ENCODE measurements around the gene MMP15.

DNA sequence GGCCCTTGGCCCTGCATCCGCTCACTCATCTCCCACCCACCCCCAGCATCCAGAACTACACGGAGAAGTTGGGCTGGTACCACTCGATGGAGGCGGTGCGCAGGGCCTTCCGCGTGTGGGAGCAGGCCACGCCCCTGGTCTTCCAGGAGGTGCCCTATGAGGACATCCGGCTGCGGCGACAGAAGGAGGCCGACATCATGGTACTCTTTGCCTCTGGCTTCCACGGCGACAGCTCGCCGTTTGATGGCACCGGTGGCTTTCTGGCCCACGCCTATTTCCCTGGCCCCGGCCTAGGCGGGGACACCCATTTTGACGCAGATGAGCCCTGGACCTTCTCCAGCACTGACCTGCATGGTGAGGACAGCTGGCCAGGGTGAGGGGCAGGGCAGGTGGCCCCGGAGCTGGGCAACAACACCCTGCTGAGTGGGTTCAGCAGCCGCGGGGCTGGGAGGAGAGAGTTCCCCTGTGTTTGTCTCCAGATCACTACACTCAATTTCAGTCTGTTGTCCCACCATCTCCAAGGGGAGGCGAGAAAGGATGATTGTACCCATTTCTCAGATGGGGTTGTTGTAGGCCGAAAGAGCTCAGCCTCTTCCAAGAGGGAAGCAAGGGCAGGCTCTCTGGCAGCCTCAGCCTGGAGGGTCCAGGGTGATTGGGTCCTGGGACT lies 14.4 kb downstream of the MMP15 start:
- TF ChIP-seq, protein P1, sequence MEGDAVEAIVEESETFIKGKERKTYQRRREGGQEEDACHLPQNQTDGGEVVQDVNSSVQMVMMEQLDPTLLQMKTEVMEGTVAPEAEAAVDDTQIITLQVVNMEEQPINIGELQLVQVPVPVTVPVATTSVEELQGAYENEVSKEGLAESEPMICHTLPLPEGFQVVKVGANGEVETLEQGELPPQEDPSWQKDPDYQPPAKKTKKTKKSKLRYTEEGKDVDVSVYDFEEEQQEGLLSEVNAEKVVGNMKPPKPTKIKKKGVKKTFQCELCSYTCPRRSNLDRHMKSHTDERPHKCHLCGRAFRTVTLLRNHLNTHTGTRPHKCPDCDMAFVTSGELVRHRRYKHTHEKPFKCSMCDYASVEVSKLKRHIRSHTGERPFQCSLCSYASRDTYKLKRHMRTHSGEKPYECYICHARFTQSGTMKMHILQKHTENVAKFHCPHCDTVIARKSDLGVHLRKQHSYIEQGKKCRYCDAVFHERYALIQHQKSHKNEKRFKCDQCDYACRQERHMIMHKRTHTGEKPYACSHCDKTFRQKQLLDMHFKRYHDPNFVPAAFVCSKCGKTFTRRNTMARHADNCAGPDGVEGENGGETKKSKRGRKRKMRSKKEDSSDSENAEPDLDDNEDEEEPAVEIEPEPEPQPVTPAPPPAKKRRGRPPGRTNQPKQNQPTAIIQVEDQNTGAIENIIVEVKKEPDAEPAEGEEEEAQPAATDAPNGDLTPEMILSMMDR (IDR thresholded peaks at IDR 0.05) = no peak
- TF ChIP-seq POLR2A (IDR thresholded peaks at IDR 0.05) = no peak
